ENCODE measurements around the gene SIRT3. TPM values are rescaled to one million over a fixed set of nuclear protein-coding genes. Genes with fewer than 3 reads are reported as not detected.

SIRT3 gene
- total RNA-seq, 1 experiment from 2014 or later, result 13.9 TPM

DNA sequence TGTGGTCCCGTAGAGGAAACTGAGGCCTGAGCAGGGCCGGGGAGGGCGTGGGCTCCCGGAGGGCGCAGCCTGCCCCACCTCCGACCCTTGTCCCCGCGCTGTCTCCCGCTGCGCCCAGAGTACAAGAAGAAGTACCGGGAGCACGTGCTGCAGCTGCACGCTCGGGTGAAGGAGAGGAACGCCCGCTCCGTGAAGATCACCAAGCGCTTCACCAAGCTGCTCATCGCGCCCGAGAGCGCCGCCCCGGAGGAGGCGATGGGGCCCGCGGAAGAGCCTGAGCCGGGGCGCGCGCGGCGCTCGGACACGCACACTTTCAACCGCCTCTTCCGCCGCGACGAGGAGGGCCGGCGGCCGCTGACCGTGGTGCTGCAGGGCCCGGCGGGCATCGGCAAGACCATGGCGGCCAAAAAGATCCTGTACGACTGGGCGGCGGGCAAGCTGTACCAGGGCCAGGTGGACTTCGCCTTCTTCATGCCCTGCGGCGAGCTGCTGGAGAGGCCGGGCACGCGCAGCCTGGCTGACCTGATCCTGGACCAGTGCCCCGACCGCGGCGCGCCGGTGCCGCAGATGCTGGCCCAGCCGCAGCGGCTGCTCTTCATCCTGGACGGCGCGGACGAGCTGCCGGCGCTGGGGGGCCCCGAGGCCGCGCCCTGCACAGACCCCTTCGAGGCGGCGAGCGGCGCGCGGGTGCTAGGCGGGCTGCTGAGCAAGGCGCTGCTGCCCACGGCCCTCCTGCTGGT, 44.0 kb upstream of the SIRT3 start:
- H4K8ac ChIP-seq (replicated peaks; ENCODE audit: insufficient read length, low read depth, low read length), result no peak overlapping the region
- WGBS (ENCODE audit: extremely low coverage, insufficient read length, low lambda C conversion rate), result no CpG with 5 or more reads among the region's 85 CpGs
- H3T11ph ChIP-seq (ENCODE audit: low read length), result no peak overlapping the region
- no peaks in the 10 kb centered on the region for H3K79me2 ChIP-seq (ENCODE audit: insufficient read depth, low read length)
- Mint-ChIP-seq H3K4me1 (peaks cover 29 to 39% of the 10 kb centered on the region in 2 experiments), H3K27me3 (ENCODE audit: low read depth) (no peaks in the 10 kb centered on the region; the same call in 1 of the 2 replicates), H3K9me3 (peaks cover 2 to 3% of the 10 kb centered on the region in 2 experiments; a peak in 1 of 5 replicates), H3K4me3 (no peak overlapping the region), H3K36me3 (ENCODE audit: insufficient read depth in 1 of 3, low read depth in 3 of 3) (no peaks in the 10 kb centered on the region; a peak in 2 of 7 replicates), H3K27ac (no peak overlapping the region)
- no peak overlapping the region for H2BK20ac ChIP-seq (ENCODE audit: low read depth, low read length, poor library complexity, severe bottlenecking)
- H4K5ac ChIP-seq (ENCODE audit: insufficient read length, low read depth, low read length), result no peak overlapping the region
- no peak overlapping the region for H3K4ac ChIP-seq (ENCODE audit: low read depth, low read length)
- TF ChIP-seq, protein P1, sequence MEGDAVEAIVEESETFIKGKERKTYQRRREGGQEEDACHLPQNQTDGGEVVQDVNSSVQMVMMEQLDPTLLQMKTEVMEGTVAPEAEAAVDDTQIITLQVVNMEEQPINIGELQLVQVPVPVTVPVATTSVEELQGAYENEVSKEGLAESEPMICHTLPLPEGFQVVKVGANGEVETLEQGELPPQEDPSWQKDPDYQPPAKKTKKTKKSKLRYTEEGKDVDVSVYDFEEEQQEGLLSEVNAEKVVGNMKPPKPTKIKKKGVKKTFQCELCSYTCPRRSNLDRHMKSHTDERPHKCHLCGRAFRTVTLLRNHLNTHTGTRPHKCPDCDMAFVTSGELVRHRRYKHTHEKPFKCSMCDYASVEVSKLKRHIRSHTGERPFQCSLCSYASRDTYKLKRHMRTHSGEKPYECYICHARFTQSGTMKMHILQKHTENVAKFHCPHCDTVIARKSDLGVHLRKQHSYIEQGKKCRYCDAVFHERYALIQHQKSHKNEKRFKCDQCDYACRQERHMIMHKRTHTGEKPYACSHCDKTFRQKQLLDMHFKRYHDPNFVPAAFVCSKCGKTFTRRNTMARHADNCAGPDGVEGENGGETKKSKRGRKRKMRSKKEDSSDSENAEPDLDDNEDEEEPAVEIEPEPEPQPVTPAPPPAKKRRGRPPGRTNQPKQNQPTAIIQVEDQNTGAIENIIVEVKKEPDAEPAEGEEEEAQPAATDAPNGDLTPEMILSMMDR (conservative IDR thresholded peaks at IDR 0.05), result no peak; the same call in 2 of the 3 replicates
- no peaks in the 10 kb centered on the region for H3K9me3 ChIP-seq (ENCODE audit: control insufficient read depth, low read depth, low read length)
- H2AFZ ChIP-seq (ENCODE audit: low read length), result no peak overlapping the region
- H2BK15ac ChIP-seq (ENCODE audit: low read depth, low read length), result no peak overlapping the region
- H3K9ac ChIP-seq (ENCODE audit: extremely low read depth, insufficient read length, low read length), result no peak overlapping the region
- no peak overlapping the region for H4K91ac ChIP-seq (ENCODE audit: insufficient read length, low read depth, low read length)
- no peaks in the 10 kb centered on the region for H3K23me2 ChIP-seq (ENCODE audit: insufficient read length, low read depth, low read length, poor library complexity, severe bottlenecking)
- H2BK120ac ChIP-seq (ENCODE audit: low read depth, low read length, poor library complexity, severe bottlenecking), result no peak overlapping the region
- H3K14ac ChIP-seq (ENCODE audit: insufficient read depth, low read length), result no peak overlapping the region
- no peaks in the 10 kb centered on the region for H3K4me1 ChIP-seq (ENCODE audit: insufficient read depth, low read length)
- no peaks in the 10 kb centered on the region for H3K27me3 ChIP-seq (ENCODE audit: insufficient read depth, low read length)
- DNase-seq, result no peak
- no peak overlapping the region for H3K56ac ChIP-seq (ENCODE audit: insufficient read length, low read depth, low read length)
- no peak overlapping the region for H3K23ac ChIP-seq (ENCODE audit: insufficient read length, low read depth, low read length)
- H2AK5ac ChIP-seq (ENCODE audit: insufficient read length, low read length), result no peak overlapping the region
- H2BK5ac ChIP-seq (ENCODE audit: insufficient read length, low read length), result no peak overlapping the region
- H3K18ac ChIP-seq (ENCODE audit: insufficient read length, low read depth, low read length), result no peak overlapping the region
- no peak overlapping the region for H3K27ac ChIP-seq (ENCODE audit: insufficient read length, low read depth, low read length)
- H4K20me1 ChIP-seq (ENCODE audit: control insufficient read depth, insufficient read depth, insufficient read length), result no peaks in the 10 kb centered on the region
- no peak overlapping the region for H3K4me2 ChIP-seq (ENCODE audit: insufficient read depth, insufficient read length, low read length)
- H2BK12ac ChIP-seq (ENCODE audit: insufficient read length, low read depth, low read length), result no peak overlapping the region
- no peaks in the 10 kb centered on the region for H3K79me1 ChIP-seq (ENCODE audit: insufficient read depth, low read depth, low read length, poor library complexity, severe bottlenecking)

Data from H9 (cell line).